Measurements from ENCODE around the gene ANKS1B. TPM values are rescaled to one million over a fixed set of nuclear protein-coding genes. Genes with fewer than 3 reads are reported as not detected.
"Not testable (repeated sequence)": the region's sequence is repeated elsewhere in the genome, so short reads cannot be mapped to it uniquely, and the experiment has no call there.

Gene ANKS1B
- total RNA-seq, 2 donors from 2014 or later = not detected

GRCh38 chr12:98845957-98846356 lies 1138.8 kb downstream of the ANKS1B start:
- Mint-ChIP-seq H3K27me3 (peaks cover 5 to 11% of the 10 kb centered on the region in 2 donors), H3K27ac (no peak overlapping the region), H3K4me1 (ENCODE audit: low read depth in 2 of 2) (no peaks in the 10 kb centered on the region), H3K4me3 (no peak overlapping the region), H3K9me3 (peaks cover 3% of the 10 kb centered on the region), H3K36me3 (no peaks in the 10 kb centered on the region)
- ATAC-seq (no peak), DNase-seq (ENCODE audit: low spot score) (no peak)

GRCh38 chr12:98840325-98840724 lies 1144.4 kb downstream of the ANKS1B start:
- Mint-ChIP-seq H3K27ac (no peak overlapping the region), H3K36me3 (no peaks in the 10 kb centered on the region), H3K9me3 (no peaks in the 10 kb centered on the region), H3K4me3 (no peak overlapping the region), H3K27me3 (peaks cover 14 to 28% of the 10 kb centered on the region in 2 donors), H3K4me1 (ENCODE audit: low read depth in 2 of 2) (no peaks in the 10 kb centered on the region)
- no peak for DNase-seq (ENCODE audit: low spot score)
- ATAC-seq = no peak

GRCh38 chr12:98838231-98838647 lies 1146.5 kb downstream of the ANKS1B start:
- Mint-ChIP-seq H3K4me3 (no peak overlapping the region), H3K36me3 (no peaks in the 10 kb centered on the region), H3K4me1 (ENCODE audit: low read depth in 2 of 2) (no peaks in the 10 kb centered on the region), H3K9me3 (no peaks in the 10 kb centered on the region), H3K27me3 (peaks cover 18 to 34% of the 10 kb centered on the region in 2 donors), H3K27ac (no peak overlapping the region)
- no peak for DNase-seq (ENCODE audit: low spot score)
- no peak for ATAC-seq

DNA sequence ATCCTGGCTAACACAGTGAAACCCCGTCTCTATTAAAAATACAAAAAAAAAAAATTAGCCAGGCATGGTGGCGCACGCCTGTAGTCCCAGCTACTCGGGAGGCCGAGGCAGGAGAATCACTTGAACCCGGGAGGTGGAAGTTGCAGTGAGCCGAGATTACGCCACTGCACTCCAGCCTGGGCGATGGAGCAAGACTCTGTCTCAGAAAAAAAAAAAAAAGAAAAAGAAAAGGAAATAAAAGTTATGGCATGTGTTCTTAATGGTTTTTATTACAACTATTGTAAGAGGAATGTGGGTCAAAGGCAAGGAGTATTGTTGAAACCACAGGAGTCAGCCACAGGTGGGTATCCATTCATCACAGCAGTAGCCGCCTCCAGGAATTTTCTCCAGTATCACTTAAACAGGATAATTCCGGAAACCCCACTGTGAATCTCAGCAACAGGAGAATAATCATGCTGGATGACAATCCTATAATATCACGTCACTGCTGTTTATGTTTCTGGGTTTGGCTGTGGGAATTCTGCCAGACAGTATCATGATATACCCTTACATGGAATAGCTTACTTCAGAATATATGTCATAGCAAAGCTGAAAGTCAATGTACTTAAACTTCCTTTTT lies 1147.5 kb downstream of the ANKS1B start:
- not testable (repeated sequence) for H3K9me3 Mint-ChIP-seq; H3K4me3 Mint-ChIP-seq; H3K27ac Mint-ChIP-seq; H3K4me1 Mint-ChIP-seq (ENCODE audit: low read depth in 2 of 2); ATAC-seq; H3K36me3 Mint-ChIP-seq; DNase-seq (ENCODE audit: low spot score)
- H3K27me3 Mint-ChIP-seq = peaks cover 20 to 34% of the 10 kb centered on the region in 2 donors

DNA sequence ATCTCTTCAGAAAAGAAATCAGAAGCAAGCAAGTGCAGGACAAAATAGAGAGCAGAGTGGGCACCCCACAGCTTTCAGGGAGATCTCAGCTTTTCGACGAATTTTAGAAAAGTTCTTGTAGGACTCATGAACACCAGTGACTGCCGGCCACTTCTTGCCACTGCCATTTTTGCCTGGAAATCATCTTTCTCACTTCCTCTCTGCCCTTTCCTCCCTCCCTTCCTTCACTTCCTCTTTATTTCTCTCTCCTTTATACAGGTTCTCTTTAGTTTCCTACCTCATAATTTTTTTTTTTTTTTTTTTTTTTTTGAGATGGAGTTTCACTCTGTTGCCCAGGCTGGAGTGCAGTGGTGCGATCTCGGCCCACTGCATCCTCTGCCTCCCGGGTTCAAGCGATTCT lies 1154.1 kb downstream of the ANKS1B start:
- Mint-ChIP-seq H3K36me3 (no peaks in the 10 kb centered on the region), H3K27ac (no peak overlapping the region), H3K27me3 (peaks cover 8 to 13% of the 10 kb centered on the region in 2 donors), H3K9me3 (no peaks in the 10 kb centered on the region), H3K4me3 (no peak overlapping the region), H3K4me1 (ENCODE audit: low read depth in 2 of 2) (no peaks in the 10 kb centered on the region)
- ATAC-seq (no peak), DNase-seq (ENCODE audit: low spot score) (no peak)

GRCh38 chr12:98828802-98829600 lies 1155.7 kb downstream of the ANKS1B start:
- peaks cover 5 to 6% of the 10 kb centered on the region in 2 donors for H3K27me3 Mint-ChIP-seq
- ATAC-seq (no peak), DNase-seq (ENCODE audit: low spot score) (no peak)
- H3K27ac Mint-ChIP-seq = no peak overlapping the region
- H3K9me3 Mint-ChIP-seq = no peaks in the 10 kb centered on the region
- no peaks in the 10 kb centered on the region for H3K4me1 Mint-ChIP-seq (ENCODE audit: low read depth in 2 of 2)
- H3K36me3 Mint-ChIP-seq = no peaks in the 10 kb centered on the region
- no peak overlapping the region for H3K4me3 Mint-ChIP-seq

DNA sequence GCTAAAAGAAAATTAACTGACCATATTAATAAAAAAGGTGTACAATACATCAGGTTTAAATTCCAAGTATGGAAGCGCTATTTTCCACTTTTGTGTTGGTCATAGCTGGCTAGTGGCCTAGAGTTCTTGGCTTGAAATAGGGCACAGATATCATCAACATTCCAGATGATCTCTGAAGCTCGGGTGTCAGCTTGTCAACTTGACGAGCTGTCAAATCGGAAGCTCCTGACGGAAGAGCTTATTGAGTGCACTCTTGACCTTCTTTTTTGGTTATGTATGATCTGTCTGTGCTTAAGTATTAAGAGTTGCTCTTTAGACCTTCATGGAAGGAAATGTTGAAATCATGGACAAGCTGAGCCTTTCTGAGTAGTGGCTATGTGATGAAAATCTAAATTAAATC lies 1161.7 kb downstream of the ANKS1B start:
- H3K4me3 Mint-ChIP-seq = no peak overlapping the region
- H3K27me3 Mint-ChIP-seq = peaks cover 0 to 22% of the 10 kb centered on the region in 2 donors
- H3K9me3 Mint-ChIP-seq = no peaks in the 10 kb centered on the region
- H3K27ac Mint-ChIP-seq = no peak overlapping the region
- no peaks in the 10 kb centered on the region for H3K4me1 Mint-ChIP-seq (ENCODE audit: low read depth in 2 of 2)
- DNase-seq (ENCODE audit: low spot score) (no peak), ATAC-seq (no peak)
- H3K36me3 Mint-ChIP-seq = no peaks in the 10 kb centered on the region

DNA sequence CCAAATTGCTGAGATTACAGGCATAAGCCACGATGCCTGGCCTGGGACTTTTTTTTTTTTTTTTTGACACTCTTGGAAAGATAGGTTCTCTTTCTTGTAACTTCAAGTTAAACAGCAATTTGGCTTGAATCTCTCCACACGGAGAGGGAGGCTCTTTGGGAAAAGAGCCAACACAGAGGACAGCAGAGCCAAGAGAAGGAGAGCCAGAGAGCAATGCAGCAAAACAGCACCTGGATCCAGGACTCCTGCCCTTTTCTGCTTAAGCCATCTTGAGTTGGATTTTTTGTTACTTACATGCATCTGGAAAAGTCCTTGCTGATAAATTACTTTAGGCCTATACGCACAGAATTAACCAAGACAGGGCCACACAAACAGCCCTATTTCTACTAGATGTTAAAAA lies 1162.9 kb downstream of the ANKS1B start:
- Mint-ChIP-seq H3K36me3 (no peaks in the 10 kb centered on the region), H3K4me3 (no peak overlapping the region), H3K27me3 (peaks cover 4 to 22% of the 10 kb centered on the region in 2 donors), H3K27ac (no peak overlapping the region), H3K4me1 (ENCODE audit: low read depth in 2 of 2) (no peaks in the 10 kb centered on the region), H3K9me3 (no peaks in the 10 kb centered on the region)
- DNase-seq (ENCODE audit: low spot score) = no peak
- no peak for ATAC-seq

GRCh38 chr12:98821232-98821631 lies 1163.5 kb downstream of the ANKS1B start:
- ATAC-seq = no peak
- H3K27me3 Mint-ChIP-seq = peaks cover 4 to 19% of the 10 kb centered on the region in 2 donors
- no peaks in the 10 kb centered on the region for H3K4me1 Mint-ChIP-seq (ENCODE audit: low read depth in 2 of 2)
- no peaks in the 10 kb centered on the region for H3K9me3 Mint-ChIP-seq
- no peaks in the 10 kb centered on the region for H3K36me3 Mint-ChIP-seq
- no peak overlapping the region for H3K27ac Mint-ChIP-seq
- DNase-seq (ENCODE audit: low spot score) = no peak
- no peak overlapping the region for H3K4me3 Mint-ChIP-seq

DNA sequence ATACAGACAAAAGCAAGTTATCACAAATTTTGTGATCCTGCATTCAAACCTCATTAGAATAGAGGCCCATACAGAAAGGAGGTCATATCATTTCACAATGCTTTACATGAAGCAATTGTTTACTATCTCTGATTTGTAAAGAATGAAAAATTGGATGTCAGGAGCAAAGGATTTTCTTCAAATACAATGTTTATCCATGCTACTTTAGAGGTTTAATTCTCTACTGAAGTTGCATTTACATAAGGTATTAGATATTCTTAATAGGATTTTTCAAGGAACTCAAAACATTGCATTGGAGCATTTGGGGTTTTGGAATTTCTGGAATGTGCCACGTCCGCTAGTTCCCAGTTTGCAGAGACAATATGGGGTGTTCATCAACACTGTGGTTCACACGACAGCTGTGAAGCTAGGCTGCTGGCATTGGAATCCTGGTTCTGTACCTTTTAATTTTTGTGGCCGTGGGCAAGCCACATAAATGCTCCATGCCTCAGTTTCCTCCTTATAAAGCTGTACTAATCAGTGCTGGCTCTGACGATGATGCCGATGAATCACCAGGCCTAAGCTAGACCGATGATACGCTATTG lies 1164.8 kb downstream of the ANKS1B start:
- Mint-ChIP-seq H3K4me1 (ENCODE audit: low read depth in 2 of 2) (no peaks in the 10 kb centered on the region), H3K4me3 (no peak overlapping the region), H3K9me3 (no peaks in the 10 kb centered on the region), H3K27me3 (peaks cover 9 to 31% of the 10 kb centered on the region in 2 donors), H3K36me3 (no peaks in the 10 kb centered on the region), H3K27ac (no peak overlapping the region)
- no peak for ATAC-seq
- no peak for DNase-seq (ENCODE audit: low spot score)

GRCh38 chr12:98819071-98819470 lies 1165.7 kb downstream of the ANKS1B start:
- H3K27ac Mint-ChIP-seq = no peak overlapping the region
- no peak for DNase-seq (ENCODE audit: low spot score)
- no peaks in the 10 kb centered on the region for H3K9me3 Mint-ChIP-seq
- peaks cover 9 to 36% of the 10 kb centered on the region in 2 donors for H3K27me3 Mint-ChIP-seq
- ATAC-seq = no peak
- H3K36me3 Mint-ChIP-seq = no peaks in the 10 kb centered on the region
- no peaks in the 10 kb centered on the region for H3K4me1 Mint-ChIP-seq (ENCODE audit: low read depth in 2 of 2)
- H3K4me3 Mint-ChIP-seq = no peak overlapping the region

DNA sequence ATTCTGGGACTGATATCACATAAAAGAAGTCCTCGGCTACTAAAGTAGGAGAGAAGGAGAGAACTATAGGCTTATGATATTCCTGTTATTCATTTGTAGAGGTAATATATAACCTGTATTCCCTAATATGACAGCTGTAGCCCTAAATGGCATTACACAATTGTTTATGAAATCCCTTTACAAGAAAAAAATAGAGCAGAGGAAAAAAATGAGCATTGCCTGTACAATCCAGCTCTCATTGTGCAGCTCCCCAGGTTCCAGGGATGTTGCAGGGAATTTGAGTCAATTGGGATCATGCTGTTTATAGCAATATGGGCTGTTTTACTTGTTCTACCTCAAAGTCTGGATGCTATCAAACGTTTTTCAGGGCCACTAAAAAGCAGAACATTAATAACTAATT lies 1166.5 kb downstream of the ANKS1B start:
- Mint-ChIP-seq H3K27me3 (peaks cover 9 to 36% of the 10 kb centered on the region in 2 donors), H3K4me1 (ENCODE audit: low read depth in 2 of 2) (no peaks in the 10 kb centered on the region), H3K27ac (no peak overlapping the region), H3K36me3 (no peaks in the 10 kb centered on the region), H3K4me3 (no peak overlapping the region), H3K9me3 (no peaks in the 10 kb centered on the region)
- no peak for ATAC-seq
- no peak for DNase-seq (ENCODE audit: low spot score)

GRCh38 chr12:98817742-98818141 lies 1167.0 kb downstream of the ANKS1B start:
- ATAC-seq (no peak), DNase-seq (ENCODE audit: low spot score) (no peak)
- Mint-ChIP-seq H3K27ac (no peak overlapping the region), H3K36me3 (no peaks in the 10 kb centered on the region), H3K27me3 (peaks cover 9 to 36% of the 10 kb centered on the region in 2 donors), H3K4me3 (no peak overlapping the region), H3K9me3 (no peaks in the 10 kb centered on the region), H3K4me1 (ENCODE audit: low read depth in 2 of 2) (no peaks in the 10 kb centered on the region)

DNA sequence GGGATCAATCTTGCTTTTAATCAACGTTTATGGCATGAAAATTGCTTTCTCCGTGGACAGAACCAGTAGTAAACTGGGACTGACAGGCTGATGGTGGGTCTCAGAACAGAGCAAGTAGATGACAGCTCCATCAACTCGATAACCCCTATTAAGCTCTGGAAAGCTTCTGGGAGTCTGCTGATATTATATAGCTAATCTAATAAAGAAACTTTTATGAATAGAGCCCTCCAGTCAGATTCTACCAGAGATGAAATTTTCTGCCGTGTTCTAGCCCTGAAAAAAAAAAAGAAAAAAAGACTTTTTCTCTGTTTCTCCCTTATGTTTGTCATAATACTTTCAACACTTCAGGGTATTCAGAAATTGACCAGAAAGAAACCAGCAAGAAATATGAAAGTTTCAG lies 1168.0 kb downstream of the ANKS1B start:
- no peak for ATAC-seq

More for the DNA sequence above, 1168.0 kb downstream of the ANKS1B start:
- H3K27ac Mint-ChIP-seq = no peak overlapping the region
- no peaks in the 10 kb centered on the region for H3K36me3 Mint-ChIP-seq
- H3K9me3 Mint-ChIP-seq = no peaks in the 10 kb centered on the region
- DNase-seq (ENCODE audit: low spot score) = no peak
- H3K27me3 Mint-ChIP-seq = peaks cover 9 to 36% of the 10 kb centered on the region in 2 donors
- no peaks in the 10 kb centered on the region for H3K4me1 Mint-ChIP-seq (ENCODE audit: low read depth in 2 of 2)
- no peak overlapping the region for H3K4me3 Mint-ChIP-seq

Measured in natural killer cell treated with Interleukin-12 subunit alpha and Interleukin-12 subunit beta and Interleukin-15 and Interleukin-18, amount 100 ng/mL, for 72 hours (primary cell).